K562 (cell line): ENCODE data around the gene TMEM132D. TPM values are rescaled to one million over a fixed set of nuclear protein-coding genes. Genes with fewer than 3 reads are reported as not detected.

ENCODE experiments used
- ATAC-seq: fragments of 200-7000 bp; cut with Tn5 transposase; 3 replicates; pipeline ENCODE4 v1.9.1; 2020; ENCODE audit warnings: moderate library complexity
- BruUV-seq: library from RNA; stranded (reverse); fragments of 400-500 nt; replicated peaks from 2 replicates; lab custom pipeline; 2021; lab: Mats Ljungman, UMichigan
- CTCF ChIA-PET: fragments of 300-600 bp; formaldehyde crosslinking; extraction: SDS; loops from one replicate; lab custom pipeline; 2021; ENCODE audit warnings: low intra/inter-chr PET ratio; lab: Yijun Ruan, JAX
- POLR2A ChIA-PET: fragments of 300-600, 350-650 bp; sonication (Branson Sonifier 250); formaldehyde crosslinking; extraction: SDS; loops from one replicate; lab custom pipeline; 2021; ENCODE audit warnings: antibody characterized with exemption, inconsistent platforms; lab: Yijun Ruan, JAX
- DNase-seq, 4 experiments: peaks; one replicate each; pipeline versions ENCODE4 v3.0.0 to v3.0.0-alpha.2; 2011 to 2018; ENCODE audit warnings: low spot score in 3 of 4, mixed read lengths in 3 of 4; ENCODE audit errors: extremely low read depth in 1 of 4
- FAIRE-seq: peaks from 2 replicates; lab custom pipeline; 2011; peaks lifted over from hg19 to GRCh38; lab: Jason Lieb, UNC
- H2AFZ ChIP-seq: 2 replicates; pipeline ENCODE4 v1.6.0; 2011; ENCODE audit warnings: low read depth, low read length, control low read depth, inconsistent platforms
- H3K27ac ChIP-seq: fragments of 200-600 bp; 3 replicates; pipeline ENCODE4 v1.8.0; 2011; ENCODE audit warnings: low read depth, mild to moderate bottlenecking, control low read depth, inconsistent platforms, low read length, moderate library complexity, mixed read lengths; ENCODE audit errors: extremely low read depth
- H3K27me3 ChIP-seq, 2 experiments: fragments of 300-600 bp in 1 of 2; 2 replicates in 1 of 2; 3 replicates in 1 of 2; pipeline versions ENCODE4 v1.6.0 to v1.8.0; 2011; ENCODE audit warnings: inconsistent platforms in 2 of 2, low read length in 2 of 2, mild to moderate bottlenecking in 1 of 2, mixed read lengths in 1 of 2, moderate library complexity in 1 of 2; ENCODE audit not compliant: control insufficient read depth in 2 of 2, insufficient read depth in 2 of 2
- H3K36me3 ChIP-seq: fragments of 300-600 bp; 3 replicates; pipeline ENCODE4 v1.8.0; 2011; ENCODE audit warnings: mild to moderate bottlenecking, low read length, inconsistent platforms; ENCODE audit not compliant: control insufficient read depth, insufficient read depth
- H3K4me1 ChIP-seq, 2 experiments: fragments of 200-600 bp in 1 of 2; replicated peaks in 1 of 2; 2 replicates in 1 of 2; 3 replicates in 1 of 2; pipeline versions ENCODE4 v1.5.1 to v1.8.0; 2011; ENCODE audit warnings: inconsistent platforms in 2 of 2, low read length in 2 of 2, mild to moderate bottlenecking in 1 of 2, mixed read lengths in 1 of 2, moderate library complexity in 1 of 2; ENCODE audit not compliant: control insufficient read depth in 2 of 2, insufficient read depth in 2 of 2
- H3K4me2 ChIP-seq: 2 replicates; pipeline ENCODE4 v1.6.1; 2011; ENCODE audit warnings: low read length, control low read depth, inconsistent platforms, mixed read lengths; ENCODE audit not compliant: insufficient read depth
- H3K4me3 ChIP-seq: fragments of 200-600 bp; sonication (generic), shearing (Covaris generic); 2 replicates; pipeline ENCODE4 v1.5.1; 2016; ENCODE audit warnings: control low read depth, inconsistent platforms
- H3K79me2 ChIP-seq: fragments of 200-600 bp; 3 replicates; pipeline ENCODE4 v1.8.0; 2011; ENCODE audit warnings: low read length, inconsistent platforms; ENCODE audit not compliant: control insufficient read depth, insufficient read depth
- H3K9ac ChIP-seq, 2 experiments: 2 replicates each; pipeline versions ENCODE4 v1.6.0 to v1.6.1; 2011; ENCODE audit warnings: low read depth in 2 of 2, low read length in 2 of 2, control low read depth in 1 of 2, inconsistent platforms in 1 of 2, mild to moderate bottlenecking in 1 of 2, mixed read lengths in 1 of 2; ENCODE audit not compliant: insufficient read depth in 1 of 2
- H3K9me1 ChIP-seq: one replicate; pipeline ENCODE4 v1.6.0; 2011; ENCODE audit warnings: inconsistent platforms, mild to moderate bottlenecking, low read length, moderate library complexity; ENCODE audit not compliant: control insufficient read depth, insufficient read depth
- H3K9me3 ChIP-seq: replicated peaks from 2 replicates; pipeline ENCODE4 v1.5.1; 2011; ENCODE audit warnings: low read depth, low read length, inconsistent platforms; ENCODE audit not compliant: control insufficient read depth, insufficient read depth
- H4K20me1 ChIP-seq: replicated peaks from 2 replicates; pipeline ENCODE4 v1.6.1; 2011; ENCODE audit warnings: low read length, inconsistent platforms, mixed read lengths; ENCODE audit not compliant: control insufficient read depth, insufficient read depth
- CLOCK ChIP-seq: fragments of 250-450 bp; sonication (Bioruptor Pico); IDR thresholded peaks from 2 replicates; pipeline ENCODE4 v1.4.0; 2020; ENCODE audit warnings: mild to moderate bottlenecking, moderate library complexity, borderline replicate concordance
- CTBP1 ChIP-seq: fragments of 450-650 bp; IDR thresholded peaks from 2 replicates; pipeline ENCODE4 v1.6.1; 2016; ENCODE audit warnings: borderline replicate concordance
- ETV6 ChIP-seq, 3 experiments: fragments of 150-350 bp in 1 of 3; sonication (generic) in 1 of 3; formaldehyde crosslinking in 1 of 3; IDR thresholded peaks; 2 replicates each; pipeline versions ENCODE4 v1.6.1 to v1.8.0; 2014 to 2022; ENCODE audit warnings: borderline replicate concordance in 2 of 3, low read depth in 2 of 3, antibody characterized with exemption in 1 of 3, low read length in 1 of 3, mild to moderate bottlenecking in 1 of 3, missing genetic modification reagents in 1 of 3
- SNRNP70 ChIP-seq: fragments of 200-400 bp; formaldehyde crosslinking; optimal IDR thresholded peaks from 2 replicates; pipeline ENCODE3; 2017; ENCODE audit warnings: low read depth, low read length
- ZNF444 ChIP-seq: fragments of 250-450 bp; sonication (Bioruptor Pico); IDR thresholded peaks from 2 replicates; pipeline ENCODE4 v1.4.0; 2020; ENCODE audit warnings: mild to moderate bottlenecking, moderate library complexity
- WGBS: fragments of 100-300 bp; shearing (Covaris generic); methylation state at CpG from one replicate; pipeline ENCODE4 v1.1.6; 2016; ENCODE audit warnings: low coverage, mixed read lengths; ENCODE audit not compliant: insufficient coverage; ENCODE audit errors: missing lambda C conversion rate; 5-methylcytosine and 5-hydroxymethylcytosine counted together
- in situ Hi-C: fragments of 300-500 bp; cut with MboI; formaldehyde crosslinking; loops from 4 replicates; pipeline ENCODE4 v1.15.0; 2018; ENCODE audit warnings: inconsistent platforms, mixed read lengths
- intact Hi-C: fragments of 100-400 bp; cut with micrococcal nuclease; formaldehyde crosslinking; loops from 2 replicates; pipeline ENCODE4 v1.14.2; 2022
- polyA plus RNA-seq, 8 experiments: library from polyadenylated mRNA; depleted of rRNA in 4 of 8; stranded (reverse) in 5 of 8; unstranded in 3 of 8; fragments of >200 nt; fragmentation: Nextera tagmentation in 2 of 8; fragmentation: Illumina TruSeq in 1 of 8; extraction: Ambion mirVana in 2 of 8; extraction: Trizol in 1 of 8; gene quantifications; 2 replicates each; pipeline versions ENCODE4 v1.2.1 to v1.2.3, GENCODE V29; 2011 to 2014; ENCODE audit warnings: inconsistent platforms in 1 of 8, missing spikeins in 1 of 8
- total RNA-seq, 7 experiments: library from RNA; depleted of rRNA in 6 of 7; stranded (reverse); fragments of >200 nt in 6 of 7; fragmentation: Illumina TruSeq in 2 of 7; extraction: Trizol in 2 of 7; gene quantifications; 2 replicates each; pipeline versions ENCODE4 v1.2.1 to v1.2.3, GENCODE V29; 2011 to 2021; ENCODE audit warnings: low replicate concordance in 1 of 7

The TMEM132D gene
- total and polyA plus RNA-seq, 9 of the 15 experiments (the other 6 are each of a cell fraction or from before 2014, with no cell fraction given): not detected

- TF ChIP-seq SNRNP70 (no peak), CLOCK (CRISPR knock-in tag) (no peak), CTBP1 (no peak)
- TF ChIP-seq, all 486 proteins: peak for 0
These were observed 416.9 kb downstream of the TMEM132D start (continued) for GRCh38 chr12:129486931-129487330.

- DNase-seq: no peak
- no TSS peak for BruUV-seq
- Histone ChIP-seq H3K36me3 (no peaks in the 10 kb centered on the region), H3K27me3 (peaks cover 0 to 11% of the 10 kb centered on the region in 2 experiments; a peak in 1 of 5 replicates), H3K9me3 (no peaks in the 10 kb centered on the region), H3K4me3 (no peak overlapping the region), H3K79me2 (no peaks in the 10 kb centered on the region), H3K27ac (no peak overlapping the region), H4K20me1 (no peaks in the 10 kb centered on the region), H3K4me2 (no peak overlapping the region), H3K4me1 (no peaks in the 10 kb centered on the region), H3K9ac (no peak overlapping the region), H2AFZ (no peak overlapping the region), H3K9me1 (no peaks in the 10 kb centered on the region)
- TF ChIP-seq ZNF444: no peak
- no peak for TF ChIP-seq ETV6 (IDR thresholded peaks at IDR 0.05; ENCODE audit: borderline replicate concordance in 1 of 2, low read depth in 2 of 2, low read length in 1 of 2)
- TF ChIP-seq ETV6 (CRISPR knock-in tag; IDR thresholded peaks at IDR 0.05; ENCODE audit: borderline replicate concordance): no peak
- 1% methylated on average over 16 of the region's 16 CpGs for WGBS
- intact Hi-C loops (no loop called here), in situ Hi-C loops (no loop called here)
- FAIRE-seq: no peak
- ChIA-PET CTCF (no interaction called here), POLR2A (no interaction called here)
- no peak for ATAC-seq
These were observed 420.5 kb downstream of the TMEM132D start for GRCh38 chr12:129483111-129483893.
